ENCODE data around the gene OR2T34. TPM values are rescaled to one million over a fixed set of nuclear protein-coding genes. Genes with fewer than 3 reads are reported as not detected.
"Not testable (repeated sequence)": the region's sequence is repeated elsewhere in the genome, so short reads cannot be mapped to it uniquely, and the experiment has no call there.

Gene OR2T34, protein sequence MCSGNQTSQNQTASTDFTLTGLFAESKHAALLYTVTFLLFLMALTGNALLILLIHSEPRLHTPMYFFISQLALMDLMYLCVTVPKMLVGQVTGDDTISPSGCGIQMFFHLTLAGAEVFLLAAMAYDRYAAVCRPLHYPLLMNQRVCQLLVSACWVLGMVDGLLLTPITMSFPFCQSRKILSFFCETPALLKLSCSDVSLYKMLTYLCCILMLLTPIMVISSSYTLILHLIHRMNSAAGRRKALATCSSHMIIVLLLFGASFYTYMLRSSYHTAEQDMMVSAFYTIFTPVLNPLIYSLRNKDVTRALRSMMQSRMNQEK
- total RNA-seq = not detected
- long read RNA-seq = 0 reads

GRCh38 chr1:248574657-248575056, at the start of gene OR2T34:
TSS of gene OR2T34 (minus strand) at chr1:248574757. CDS start at chr1:248574757, 0 bp downstream.
- ATAC-seq (ENCODE audit: poor library complexity); intact Hi-C loops (cut with DNase I); DNase-seq: not testable (repeated sequence)

DNA sequence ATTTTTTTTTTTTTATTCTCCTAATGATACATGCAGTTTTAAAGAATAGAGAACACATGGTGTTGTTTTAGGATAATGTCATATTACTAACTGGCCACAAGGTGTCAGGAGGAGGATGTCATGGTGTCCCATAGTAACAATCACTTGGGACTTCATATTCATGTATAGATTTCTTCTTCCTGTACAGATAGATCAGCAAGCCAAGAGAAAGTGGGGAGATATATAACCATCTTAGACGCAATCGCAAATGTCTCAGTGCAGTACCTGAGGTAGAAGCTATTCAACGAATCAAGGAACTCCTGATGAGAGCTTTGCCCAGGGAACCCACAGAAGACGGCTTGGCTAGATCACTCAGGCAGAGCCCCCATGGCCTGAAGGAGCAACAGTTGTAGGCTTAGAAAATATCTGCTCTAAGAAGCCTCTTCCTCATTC, 48.0 kb upstream of the OR2T34 start:
- intact Hi-C loops (cut with DNase I) = loop anchor here (2.0 kb wide), 1 partner anchor 184 kb away; no protein-coding TSS in a partner anchor
- DNase-seq (no peak), ATAC-seq (ENCODE audit: poor library complexity) (peak; percentile 68)

- intact Hi-C loops (cut with DNase I) = loop anchor here (2.0 kb wide), 1 partner anchor 185 kb away; no protein-coding TSS in a partner anchor
- DNase-seq = no peak
- no peak for ATAC-seq (ENCODE audit: poor library complexity)
Measured at GRCh38 chr1:248621770-248622169, 47.2 kb upstream of the OR2T34 start.

- intact Hi-C loops (cut with DNase I) = no loop called here
- DNase-seq (peak; percentile 58), ATAC-seq (ENCODE audit: poor library complexity) (no peak)
Measured at GRCh38 chr1:248618878-248619277, 44.3 kb upstream of the OR2T34 start.

- intact Hi-C loops (cut with DNase I) = no loop called here
- DNase-seq (no peak), ATAC-seq (ENCODE audit: poor library complexity) (no peak)
Measured at GRCh38 chr1:248618119-248618518, 43.6 kb upstream of the OR2T34 start.

DNA sequence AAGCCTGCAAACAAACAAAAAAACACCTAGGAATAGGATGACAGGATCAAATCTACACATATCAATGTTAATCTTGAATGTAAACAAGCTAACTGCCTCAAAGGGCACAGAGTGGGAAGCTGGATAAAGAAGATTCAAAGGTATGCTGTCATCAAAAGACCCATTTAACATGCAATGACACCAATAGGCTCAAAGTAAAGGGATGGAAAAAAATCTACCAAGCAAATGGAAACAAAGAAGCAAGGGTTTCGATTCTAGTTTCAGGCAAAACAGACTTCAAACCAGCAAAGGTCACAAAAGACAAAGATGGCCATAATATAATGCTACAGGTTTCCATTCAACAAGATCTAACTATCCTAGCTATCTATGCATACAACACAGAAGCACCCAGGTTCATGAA, 39.2 kb upstream of the OR2T34 start:
- ATAC-seq (ENCODE audit: poor library complexity) (no peak), DNase-seq (no peak)
- intact Hi-C loops (cut with DNase I) = no loop called here

GRCh38 chr1:248611883-248612414, 37.4 kb upstream of the OR2T34 start:
- no peak for ATAC-seq (ENCODE audit: poor library complexity)
- DNase-seq = no peak
- intact Hi-C loops (cut with DNase I) = no loop called here

DNA sequence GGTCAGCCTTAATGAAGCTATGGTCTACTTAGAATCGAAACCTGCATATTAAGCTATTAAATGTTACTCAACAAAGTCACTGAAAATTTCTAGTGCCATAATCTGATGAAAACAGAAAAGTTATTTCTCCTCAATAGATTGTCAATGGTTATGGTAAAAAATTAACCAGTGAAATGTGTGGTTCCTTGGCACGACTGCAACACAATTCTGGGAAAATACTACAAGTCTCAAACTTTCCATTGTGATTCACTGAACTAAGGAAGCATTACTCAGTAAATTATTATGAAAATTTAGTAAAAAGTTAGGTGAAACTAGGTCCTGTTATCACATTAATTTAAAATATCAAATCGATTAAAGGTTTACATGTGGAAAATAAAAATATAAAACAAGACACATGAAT, 35.7 kb upstream of the OR2T34 start:
- intact Hi-C loops (cut with DNase I) = no loop called here

GRCh38 chr1:248599396-248599795, 24.8 kb upstream of the OR2T34 start:
- no peak for DNase-seq
- ATAC-seq (ENCODE audit: poor library complexity) = no peak
- intact Hi-C loops (cut with DNase I) = no loop called here

More for the DNA sequence above, 35.7 kb upstream of the OR2T34 start:
- no peak for ATAC-seq (ENCODE audit: poor library complexity)
- no peak for DNase-seq

DNA sequence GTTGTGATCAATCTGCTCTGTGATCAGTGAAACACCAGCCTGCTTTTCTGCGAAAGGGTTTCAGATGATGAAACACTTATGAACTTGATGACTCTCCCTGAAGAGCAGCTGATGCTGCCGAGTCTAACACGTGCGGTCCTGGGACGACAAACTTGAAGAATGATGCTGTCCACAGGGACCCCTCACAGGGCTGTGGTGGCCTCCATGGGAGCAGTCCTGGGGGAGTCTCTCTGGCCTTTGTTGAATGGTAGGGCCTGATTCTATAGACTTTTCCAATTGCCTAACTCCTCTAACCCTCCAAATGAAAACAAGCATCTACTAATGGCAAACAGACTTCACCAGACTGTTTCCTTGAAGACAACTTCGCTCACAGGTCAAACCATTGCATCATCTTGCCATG, 23.0 kb upstream of the OR2T34 start, which contains the start of gene OR2T10:
Gene OR2T10 (minus strand): TSS at position 112 of the 400 bp plus-strand sequence. CDS start 3,932 bp downstream, outside the sequence.
- DNase-seq (no peak), ATAC-seq (ENCODE audit: poor library complexity) (no peak)
- intact Hi-C loops (cut with DNase I) = no loop called here

GRCh38 chr1:248596615-248597014, 22.1 kb upstream of the OR2T34 start:
- intact Hi-C loops (cut with DNase I) = no loop called here
- DNase-seq (no peak), ATAC-seq (ENCODE audit: poor library complexity) (no peak)

DNA sequence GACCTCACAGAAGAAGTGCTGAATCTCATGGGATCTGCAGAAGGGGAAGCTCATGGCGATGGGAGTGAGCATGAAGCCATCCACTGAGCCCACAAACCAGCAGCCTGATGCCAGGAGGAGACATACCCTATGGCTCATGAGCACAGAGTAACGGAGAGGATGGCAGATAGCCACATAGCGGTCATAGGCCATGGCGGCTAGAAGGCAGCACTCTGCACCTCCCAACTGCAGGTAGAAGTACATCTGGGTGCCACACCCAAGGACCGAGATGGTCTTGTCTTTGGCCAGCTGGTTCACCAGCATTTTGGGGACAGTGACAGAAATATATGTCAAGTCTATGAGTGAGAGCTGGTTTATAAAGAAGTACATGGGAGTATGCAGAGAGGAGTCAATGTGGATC, 18.7 kb upstream of the OR2T34 start:
- ATAC-seq (ENCODE audit: poor library complexity) (no peak), DNase-seq (no peak)
- intact Hi-C loops (cut with DNase I) = no loop called here

- DNase-seq (no peak), ATAC-seq (ENCODE audit: poor library complexity) (no peak)
- intact Hi-C loops (cut with DNase I) = no loop called here
Measured at GRCh38 chr1:248592655-248593054, 18.1 kb upstream of the OR2T34 start.

GRCh38 chr1:248590055-248590454, 15.5 kb upstream of the OR2T34 start:
- intact Hi-C loops (cut with DNase I) = no loop called here
- DNase-seq (no peak), ATAC-seq (ENCODE audit: poor library complexity) (no peak)

- ATAC-seq (ENCODE audit: poor library complexity) (no peak), DNase-seq (no peak)
- intact Hi-C loops (cut with DNase I) = no loop called here
Measured at GRCh38 chr1:248589334-248589733, 14.8 kb upstream of the OR2T34 start.

- DNase-seq (no peak), ATAC-seq (ENCODE audit: poor library complexity) (no peak)
- intact Hi-C loops (cut with DNase I) = no loop called here
Measured at GRCh38 chr1:248585266-248585665, 10.7 kb upstream of the OR2T34 start.

DNA sequence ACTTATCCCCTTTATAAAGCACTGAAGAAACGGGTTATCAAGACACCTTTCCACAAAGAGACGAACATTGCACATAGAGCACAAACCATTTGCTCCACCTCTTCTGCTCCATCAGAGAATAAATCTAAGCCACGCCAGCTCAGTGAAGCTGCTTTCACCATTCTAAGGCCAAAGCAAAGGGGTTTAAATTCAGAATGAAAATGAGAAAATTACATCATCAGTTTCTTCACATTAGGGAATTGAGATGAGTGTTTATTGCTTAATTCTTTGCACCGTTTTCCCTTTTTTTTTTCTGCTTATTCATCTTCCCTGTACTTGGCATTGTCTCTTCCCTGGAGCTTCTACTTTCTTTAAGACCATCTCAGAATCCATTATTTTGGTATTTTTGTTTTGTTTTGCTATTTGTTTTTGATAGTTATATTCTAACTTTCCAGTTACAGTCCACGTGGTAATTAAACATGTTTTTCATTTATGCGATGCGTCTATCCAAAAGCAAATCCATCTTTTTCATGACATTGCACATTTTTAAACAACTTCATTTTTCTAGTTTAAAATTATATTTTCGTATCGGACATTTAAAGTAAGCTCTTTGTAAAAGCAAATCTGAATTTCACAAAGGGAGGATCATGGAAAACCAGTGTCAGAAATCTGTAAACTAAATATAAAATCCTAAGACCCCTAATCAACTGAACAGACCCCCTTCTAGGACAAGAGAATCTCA, 1.9 kb upstream of the OR2T34 start:
- intact Hi-C loops (cut with DNase I) = no loop called here
- no peak for DNase-seq
- ATAC-seq (ENCODE audit: poor library complexity) = no peak

- intact Hi-C loops (cut with DNase I); ATAC-seq (ENCODE audit: poor library complexity): not testable (repeated sequence)
Measured at GRCh38 chr1:248573856-248574255, 701 bp downstream of the OR2T34 start.

GRCh38 chr1:248572049-248572448, 2.5 kb downstream of the OR2T34 start:
- intact Hi-C loops (cut with DNase I) = not testable (repeated sequence)

More at GRCh38 chr1:248573856-248574255, 701 bp downstream of the OR2T34 start:
- not testable (repeated sequence) for DNase-seq

More at GRCh38 chr1:248572049-248572448, 2.5 kb downstream of the OR2T34 start:
- not testable (repeated sequence) for ATAC-seq (ENCODE audit: poor library complexity); DNase-seq
